Upper lobe of left lung (tissue), 6 donors: Measurements from ENCODE around the gene SMAD7. TPM values are rescaled to one million over a fixed set of nuclear protein-coding genes. Genes with fewer than 3 reads are reported as not detected.
"Not testable (repeated sequence)": the region's sequence is repeated elsewhere in the genome, so short reads cannot be mapped to it uniquely, and the experiment has no call there.

ENCODE experiments used
- ATAC-seq, 2 donors: fragments of 200-7000 bp; cut with Tn5 transposase; one replicate each; pipeline ENCODE4 v1.9.1; 2022; ENCODE audit warnings: mild to moderate bottlenecking in 2 of 2, moderate library complexity in 2 of 2; ENCODE audit not compliant: low FRiP score in 2 of 2
- DNase-seq, 2 donors: peaks; one replicate each; pipeline ENCODE4 v3.0.0-alpha.2; 2019 to 2020
- H3K27ac ChIP-seq, 4 donors: fragments of 200-600 bp; sonication (generic); one replicate each; pipeline ENCODE4 v1.5.1; 2016 to 2019
- H3K27me3 ChIP-seq, 4 donors: fragments of 200-600 bp; sonication (generic); one replicate each; pipeline ENCODE4 v1.5.1; 2017 to 2019
- H3K36me3 ChIP-seq, 4 donors: fragments of 200-600 bp; sonication (generic); one replicate each; pipeline ENCODE4 v1.5.1; 2016 to 2019
- H3K4me1 ChIP-seq, 4 donors: fragments of 200-600 bp; sonication (generic); one replicate each; pipeline ENCODE4 v1.5.1; 2018 to 2019
- H3K4me3 ChIP-seq, 4 donors: fragments of 200-600 bp; sonication (generic); one replicate each; pipeline ENCODE4 v1.5.1; 2017 to 2019; ENCODE audit warnings: mild to moderate bottlenecking in 2 of 4, moderate library complexity in 1 of 4
- H3K9me3 ChIP-seq, 4 donors: fragments of 200-600 bp; sonication (generic); one replicate each; pipeline ENCODE4 v1.5.1; 2018 to 2019
- EP300 ChIP-seq, 4 donors: sonication (generic); formaldehyde crosslinking; IDR thresholded peaks; one replicate each; pipeline ENCODE4 v1.5.1; 2017; ENCODE audit warnings: antibody characterized with exemption in 4 of 4, control low read depth in 2 of 4
- POLR2A ChIP-seq, 4 donors: fragments of 450-650 bp; IDR thresholded peaks; one replicate each; pipeline ENCODE4 v1.5.1; 2016 to 2017; ENCODE audit warnings: antibody characterized with exemption in 4 of 4, mild to moderate bottlenecking in 2 of 4
- POLR2AphosphoS5 ChIP-seq, 2 donors: sonication (generic); formaldehyde crosslinking; IDR thresholded peaks; one replicate each; pipeline ENCODE4 v1.5.1; 2017; ENCODE audit warnings: antibody characterized with exemption in 2 of 2
- WGBS, 2 donors: methylation state at CpG; one replicate each; pipeline ENCODE4 v1.1.5; 2017 to 2018; 5-methylcytosine and 5-hydroxymethylcytosine counted together
- total RNA-seq, 6 donors: library from RNA; depleted of rRNA in 4 of 6; stranded (reverse); fragments of >200 nt in 4 of 6; gene quantifications; one replicate each; pipeline versions ENCODE4 v1.1.0 to v1.2.1, GENCODE V29; 2016 to 2021
- TF ChIP-seq, protein P1 (sequence below), 6 experiments: fragments of 450-650 bp in 4 of 6; fragments of 200-600 bp in 2 of 6; sonication (generic) in 2 of 6; IDR thresholded peaks; one replicate each; pipeline ENCODE4 v1.5.1; 2016 to 2019; ENCODE audit warnings: antibody characterized with exemption in 6 of 6
- donor health status: DM: no; HTN: no; CAD: no; lungs with moderate emphysema.
- donor health status: DM: no; HTN: yes; CAD: no; lungs with severe emphysema.

Gene SMAD7
- total RNA-seq, 6 donors from 2014 or later: 39.6 to 89.0 (median 61.5) TPM

DNA sequence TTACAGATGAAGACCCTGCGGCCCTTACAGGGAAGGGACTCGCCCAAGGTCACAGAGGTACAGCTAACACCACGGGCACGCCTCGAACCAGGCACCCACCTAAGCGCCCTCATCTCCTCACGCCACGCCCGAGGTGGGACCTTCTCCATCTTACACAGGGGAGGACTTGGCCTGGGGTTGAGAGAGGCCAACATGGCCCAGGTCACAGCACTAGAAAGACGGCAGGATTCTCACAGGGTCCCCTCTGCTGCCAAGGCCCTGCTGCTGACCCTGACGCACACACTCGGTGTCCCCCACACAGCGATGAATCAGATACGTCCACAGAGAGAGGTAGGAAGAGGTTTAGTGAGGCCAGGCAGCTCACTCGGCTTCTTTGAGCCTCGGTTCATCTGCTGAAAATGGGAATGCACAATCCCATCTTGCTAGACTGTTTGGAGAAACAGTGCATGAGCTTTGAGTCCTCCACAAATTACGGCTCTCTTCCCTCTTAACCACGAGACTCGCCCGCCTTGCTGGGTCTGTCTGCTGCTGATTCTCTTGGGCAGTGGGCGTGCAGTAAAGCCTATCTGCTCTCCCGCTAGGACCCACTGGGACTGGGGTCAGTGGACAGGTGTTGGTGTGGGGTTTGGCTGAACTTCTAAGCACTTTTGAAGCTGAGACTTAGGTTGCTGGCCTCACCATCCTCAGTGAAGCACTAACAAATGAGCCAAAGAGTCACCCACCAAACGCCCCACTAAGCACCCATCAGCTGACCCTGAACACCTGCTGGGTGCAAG lies 79.2 kb downstream of the SMAD7 start:
- Histone ChIP-seq H3K27ac (no peak overlapping the region), H3K27me3 (no peaks in the 10 kb centered on the region), H3K4me1 (peaks cover 0 to 19% (median 8%) of the 10 kb centered on the region in 4 donors), H3K9me3 (no peaks in the 10 kb centered on the region), H3K36me3 (no peaks in the 10 kb centered on the region), H3K4me3 (no peak overlapping the region)
- 93 to 95% methylated on average over 22 to 23 of the region's 23 CpGs for WGBS, 2 donors
- TF ChIP-seq POLR2A (IDR thresholded peaks at IDR 0.05) (no peak), POLR2AphosphoS5 (IDR thresholded peaks at IDR 0.05) (no peak), EP300 (IDR thresholded peaks at IDR 0.05) (no peak)
- TF ChIP-seq, protein P1, sequence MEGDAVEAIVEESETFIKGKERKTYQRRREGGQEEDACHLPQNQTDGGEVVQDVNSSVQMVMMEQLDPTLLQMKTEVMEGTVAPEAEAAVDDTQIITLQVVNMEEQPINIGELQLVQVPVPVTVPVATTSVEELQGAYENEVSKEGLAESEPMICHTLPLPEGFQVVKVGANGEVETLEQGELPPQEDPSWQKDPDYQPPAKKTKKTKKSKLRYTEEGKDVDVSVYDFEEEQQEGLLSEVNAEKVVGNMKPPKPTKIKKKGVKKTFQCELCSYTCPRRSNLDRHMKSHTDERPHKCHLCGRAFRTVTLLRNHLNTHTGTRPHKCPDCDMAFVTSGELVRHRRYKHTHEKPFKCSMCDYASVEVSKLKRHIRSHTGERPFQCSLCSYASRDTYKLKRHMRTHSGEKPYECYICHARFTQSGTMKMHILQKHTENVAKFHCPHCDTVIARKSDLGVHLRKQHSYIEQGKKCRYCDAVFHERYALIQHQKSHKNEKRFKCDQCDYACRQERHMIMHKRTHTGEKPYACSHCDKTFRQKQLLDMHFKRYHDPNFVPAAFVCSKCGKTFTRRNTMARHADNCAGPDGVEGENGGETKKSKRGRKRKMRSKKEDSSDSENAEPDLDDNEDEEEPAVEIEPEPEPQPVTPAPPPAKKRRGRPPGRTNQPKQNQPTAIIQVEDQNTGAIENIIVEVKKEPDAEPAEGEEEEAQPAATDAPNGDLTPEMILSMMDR (IDR thresholded peaks at IDR 0.05): no peak
- ATAC-seq (no peak), DNase-seq (no peak)

GRCh38 chr18:48870926-48871325 lies 79.8 kb downstream of the SMAD7 start:
- H3K27me3 ChIP-seq, H3K36me3 ChIP-seq, H3K9me3 ChIP-seq, DNase-seq, H3K4me3 ChIP-seq, ATAC-seq, H3K27ac ChIP-seq: not testable (repeated sequence)
- 84 to 98% methylated on average over 4 to 13 of the region's 13 CpGs for WGBS, 2 donors
- H3K4me1 ChIP-seq: peaks cover 0 to 24% (median 11%) of the 10 kb centered on the region in 4 donors
